Skeletal muscle tissue (tissue), 4 donors: Measurements from ENCODE around the gene FBLIM1. TPM values are rescaled to one million over a fixed set of nuclear protein-coding genes. Genes with fewer than 3 reads are reported as not detected.

ENCODE experiments used
- H3K27ac ChIP-seq: one replicate; pipeline ENCODE4 v1.7.0; 2013; ENCODE audit warnings: mild to moderate bottlenecking, low read depth, low read length, inconsistent platforms
- H3K27me3 ChIP-seq, 3 donors: one replicate each; pipeline ENCODE4 v1.7.0; 2013; ENCODE audit warnings: low read length in 3 of 3; ENCODE audit not compliant: control insufficient read depth in 3 of 3, insufficient read depth in 3 of 3
- H3K36me3 ChIP-seq, 3 donors: one replicate each; pipeline ENCODE4 v1.7.0; 2013; ENCODE audit warnings: low read length in 3 of 3; ENCODE audit not compliant: control insufficient read depth in 3 of 3, insufficient read depth in 3 of 3
- H3K4me1 ChIP-seq, 3 donors: one replicate each; pipeline ENCODE4 v1.7.0; 2013; ENCODE audit warnings: low read length in 3 of 3, mild to moderate bottlenecking in 3 of 3; ENCODE audit not compliant: control insufficient read depth in 3 of 3, insufficient read depth in 3 of 3
- H3K4me3 ChIP-seq, 3 donors: one replicate each; pipeline ENCODE4 v1.7.0; 2013; ENCODE audit warnings: low read length in 3 of 3
- H3K9ac ChIP-seq, 3 donors: one replicate each; pipeline ENCODE4 v1.7.0; 2013; ENCODE audit warnings: low read length in 3 of 3, mild to moderate bottlenecking in 3 of 3, moderate library complexity in 2 of 3, low read depth in 1 of 3
- H3K9me3 ChIP-seq, 3 donors: one replicate each; pipeline ENCODE4 v1.7.0; 2013; ENCODE audit warnings: low read length in 3 of 3; ENCODE audit not compliant: control insufficient read depth in 3 of 3
- total RNA-seq: library from RNA; depleted of rRNA; stranded (reverse); fragments of >200 nt; gene quantifications from one replicate; pipeline ENCODE4 v1.2.3, GENCODE V29; 2014
- donor health status: Osteomylitis.

Gene FBLIM1
- total RNA-seq, 1 donor from 2014 or later, result 7.3 TPM

GRCh38 chr1:15735304-15736037 lies 23.1 kb upstream of the FBLIM1 start:
- Histone ChIP-seq H3K36me3 (peaks cover 40 to 52% (median 51%) of the 10 kb centered on the region in 3 donors), H3K27me3 (no peaks in the 10 kb centered on the region), H3K27ac (peak overlapping the region; percentile 81), H3K4me1 (peaks cover 33 to 55% (median 38%) of the 10 kb centered on the region in 3 donors), H3K9me3 (no peaks in the 10 kb centered on the region), H3K4me3 (no peak overlapping the region), H3K9ac (peak overlapping the region; percentile 25 to 61 (median 59))

GRCh38 chr1:15736038-15736891 lies 22.3 kb upstream of the FBLIM1 start, which contains the start of gene SLC25A34:
TSS of gene SLC25A34 (plus strand) at chr1:15736258. CDS start at chr1:15736486, 228 bp downstream.
- Histone ChIP-seq H3K4me1 (peaks cover 37 to 60% (median 41%) of the 10 kb centered on the region in 3 donors), H3K9ac (peak within 1 kb of the TSS; percentile 76 to 91 (median 77)), H3K9me3 (no peaks in the 10 kb centered on the region)

GRCh38 chr1:15736892-15737261 lies 21.7 kb upstream of the FBLIM1 start:
- H3K9me3 ChIP-seq, result no peaks in the 10 kb centered on the region
- peak overlapping the region; percentile 75 to 90 (median 78) for H3K4me3 ChIP-seq
- H3K9ac ChIP-seq, result peak overlapping the region; percentile 76 to 91 (median 77)
- H3K36me3 ChIP-seq, result peaks cover 26 to 38% (median 38%) of the 10 kb centered on the region in 3 donors
- H3K27me3 ChIP-seq, result no peaks in the 10 kb centered on the region
- peaks cover 41 to 64% (median 45%) of the 10 kb centered on the region in 3 donors for H3K4me1 ChIP-seq
- peak overlapping the region; percentile 81 for H3K27ac ChIP-seq

More at GRCh38 chr1:15736038-15736891, 22.3 kb upstream of the FBLIM1 start, which contains the start of gene SLC25A34:
- Histone ChIP-seq H3K4me3 (peak within 1 kb of the TSS; percentile 75 to 90 (median 78)), H3K27ac (peak within 1 kb of the TSS; percentile 81), H3K27me3 (no peaks in the 10 kb centered on the region), H3K36me3 (peaks cover 32 to 44% (median 43%) of the 10 kb centered on the region in 3 donors)

- Histone ChIP-seq H3K36me3 (peaks cover 19 to 31% (median 30%) of the 10 kb centered on the region in 3 donors), H3K4me1 (peaks cover 41 to 64% (median 45%) of the 10 kb centered on the region in 3 donors), H3K27ac (peak overlapping the region; percentile 64), H3K9me3 (no peaks in the 10 kb centered on the region), H3K9ac (peak overlapping the region; percentile 72 to 91 (median 76)), H3K4me3 (peak overlapping the region; percentile 75 to 90 (median 78)), H3K27me3 (no peaks in the 10 kb centered on the region)
These were observed 21.0 kb upstream of the FBLIM1 start for GRCh38 chr1:15737324-15738319.

GRCh38 chr1:15738416-15739113 lies 20.0 kb upstream of the FBLIM1 start:
- Histone ChIP-seq H3K36me3 (peaks cover 9 to 23% (median 21%) of the 10 kb centered on the region in 3 donors), H3K4me3 (peak overlapping the region; percentile 75 to 90 (median 78)), H3K27ac (peak overlapping the region; percentile 64), H3K9ac (peak overlapping the region; percentile 72 to 91 (median 76)), H3K9me3 (no peaks in the 10 kb centered on the region), H3K27me3 (no peaks in the 10 kb centered on the region), H3K4me1 (peaks cover 41 to 64% (median 45%) of the 10 kb centered on the region in 3 donors)

GRCh38 chr1:15739259-15739658 lies 19.3 kb upstream of the FBLIM1 start:
- Histone ChIP-seq H3K27me3 (no peaks in the 10 kb centered on the region), H3K9ac (peak overlapping the region in 1 of 3 donors; percentile 91), H3K4me1 (peaks cover 41 to 62% (median 45%) of the 10 kb centered on the region in 3 donors), H3K27ac (peak overlapping the region; percentile 64), H3K9me3 (no peaks in the 10 kb centered on the region), H3K4me3 (no peak overlapping the region), H3K36me3 (peaks cover 2 to 16% (median 14%) of the 10 kb centered on the region in 3 donors)

GRCh38 chr1:15739745-15740144 lies 18.9 kb upstream of the FBLIM1 start:
- H3K27ac ChIP-seq, result no peak overlapping the region
- peaks cover 40 to 57% (median 44%) of the 10 kb centered on the region in 3 donors for H3K4me1 ChIP-seq
- peak overlapping the region in 1 of 3 donors; percentile 16 for H3K9ac ChIP-seq
- H3K9me3 ChIP-seq, result no peaks in the 10 kb centered on the region
- H3K27me3 ChIP-seq, result no peaks in the 10 kb centered on the region
- H3K36me3 ChIP-seq, result peaks cover 0 to 11% (median 10%) of the 10 kb centered on the region in 3 donors
- H3K4me3 ChIP-seq, result no peak overlapping the region

GRCh38 chr1:15740924-15741850 lies 17.4 kb upstream of the FBLIM1 start:
- H3K36me3 ChIP-seq, result peaks cover 0 to 11% (median 9%) of the 10 kb centered on the region in 3 donors
- H3K4me1 ChIP-seq, result peaks cover 28 to 42% (median 31%) of the 10 kb centered on the region in 3 donors
- H3K9me3 ChIP-seq, result no peaks in the 10 kb centered on the region
- H3K27ac ChIP-seq, result no peak overlapping the region
- H3K9ac ChIP-seq, result peak overlapping the region; percentile 23 to 62 (median 36)
- no peak overlapping the region for H3K4me3 ChIP-seq
- no peaks in the 10 kb centered on the region for H3K27me3 ChIP-seq
